Measurements from ENCODE around the gene NRP1.

NRP1 gene

GRCh38 chr10:33352175-33352574, 17.7 kb upstream of the NRP1 start:
- no peak overlapping the region for H3K4me3 ChIP-seq (ENCODE audit: severe bottlenecking)
- no peak for DNase-seq (ENCODE audit: low spot score)

GRCh38 chr10:33350041-33350440, 15.6 kb upstream of the NRP1 start:
- ATAC-seq (ENCODE audit: low read depth) (no peak), DNase-seq (ENCODE audit: low spot score) (no peak)
- H3K9me3 ChIP-seq (ENCODE audit: severe bottlenecking): no peaks in the 10 kb centered on the region
- H3K36me3 ChIP-seq (ENCODE audit: low read depth): no peaks in the 10 kb centered on the region
- no peak overlapping the region for H3K4me3 ChIP-seq (ENCODE audit: severe bottlenecking)
- peaks cover 38% of the 10 kb centered on the region for H3K4me1 ChIP-seq (ENCODE audit: insufficient read depth, poor library complexity, severe bottlenecking)
- no peaks in the 10 kb centered on the region for H3K27me3 ChIP-seq (ENCODE audit: insufficient read depth, poor library complexity, severe bottlenecking)
- no peak for TF ChIP-seq CTCF (IDR thresholded peaks at IDR 0.05; ENCODE audit: poor library complexity, severe bottlenecking)
- H3K27ac ChIP-seq (ENCODE audit: poor library complexity, severe bottlenecking): no peak overlapping the region

More at GRCh38 chr10:33352175-33352574, 17.7 kb upstream of the NRP1 start:
- no peaks in the 10 kb centered on the region for H3K36me3 ChIP-seq (ENCODE audit: low read depth)
- H3K27me3 ChIP-seq (ENCODE audit: insufficient read depth, poor library complexity, severe bottlenecking): no peaks in the 10 kb centered on the region
- no peak for TF ChIP-seq CTCF (IDR thresholded peaks at IDR 0.05; ENCODE audit: poor library complexity, severe bottlenecking)
- peak; percentile 82 for ATAC-seq (ENCODE audit: low read depth)
- no peak overlapping the region for H3K27ac ChIP-seq (ENCODE audit: poor library complexity, severe bottlenecking)
- no peaks in the 10 kb centered on the region for H3K9me3 ChIP-seq (ENCODE audit: severe bottlenecking)
- peaks cover 32% of the 10 kb centered on the region for H3K4me1 ChIP-seq (ENCODE audit: insufficient read depth, poor library complexity, severe bottlenecking)

DNA sequence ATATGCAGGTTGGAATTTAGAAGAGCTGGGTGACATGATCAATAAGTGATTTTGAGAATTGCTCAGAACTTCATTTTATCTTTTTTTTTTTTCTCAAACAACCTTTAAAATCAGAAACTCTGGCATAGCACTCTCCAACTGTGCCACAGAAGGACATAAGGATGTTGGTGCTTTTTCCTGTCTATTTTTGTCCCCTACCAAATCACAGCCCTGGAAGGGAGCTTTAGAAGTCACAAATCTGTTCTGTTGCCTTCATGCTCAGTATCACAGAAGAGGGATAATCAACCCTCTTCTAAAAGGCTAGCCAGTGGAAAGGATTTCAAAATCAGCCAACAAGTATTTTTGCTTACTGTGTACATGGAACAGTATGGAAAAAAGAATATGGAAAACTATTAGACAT, 14.8 kb upstream of the NRP1 start:
- Histone ChIP-seq H3K9me3 (ENCODE audit: severe bottlenecking) (no peaks in the 10 kb centered on the region), H3K27me3 (ENCODE audit: insufficient read depth, poor library complexity, severe bottlenecking) (no peaks in the 10 kb centered on the region), H3K4me3 (ENCODE audit: severe bottlenecking) (no peak overlapping the region), H3K4me1 (ENCODE audit: insufficient read depth, poor library complexity, severe bottlenecking) (peaks cover 38% of the 10 kb centered on the region), H3K27ac (ENCODE audit: poor library complexity, severe bottlenecking) (no peak overlapping the region), H3K36me3 (ENCODE audit: low read depth) (no peaks in the 10 kb centered on the region)
- TF ChIP-seq CTCF (IDR thresholded peaks at IDR 0.05; ENCODE audit: poor library complexity, severe bottlenecking): no peak
- DNase-seq (ENCODE audit: low spot score) (no peak), ATAC-seq (ENCODE audit: low read depth) (no peak)

DNA sequence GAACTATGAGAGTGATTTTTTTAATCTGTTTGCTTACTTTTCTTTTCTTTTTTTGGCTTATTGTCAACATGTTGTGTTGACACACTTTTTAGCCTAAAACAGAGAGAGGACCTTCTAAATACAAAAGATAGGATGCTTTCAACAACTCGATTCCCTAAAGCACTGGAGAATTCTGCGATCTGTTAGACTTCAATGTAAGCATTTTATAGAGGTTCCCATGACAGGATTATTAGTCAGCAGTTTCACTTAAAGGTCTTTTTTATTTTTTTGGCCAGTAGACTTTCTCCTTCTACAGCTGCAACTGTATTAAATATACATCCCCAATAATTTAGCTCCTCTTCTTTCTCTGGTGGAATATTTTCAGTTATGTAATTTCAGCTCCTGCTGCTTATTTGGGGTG, 12.7 kb upstream of the NRP1 start:
- no peak overlapping the region for H3K27ac ChIP-seq (ENCODE audit: poor library complexity, severe bottlenecking)
- peak; percentile 35; the same call in 1 of the 3 replicates for ATAC-seq (ENCODE audit: low read depth)
- H3K9me3 ChIP-seq (ENCODE audit: severe bottlenecking): no peaks in the 10 kb centered on the region
- no peaks in the 10 kb centered on the region for H3K36me3 ChIP-seq (ENCODE audit: low read depth)
- no peaks in the 10 kb centered on the region for H3K27me3 ChIP-seq (ENCODE audit: insufficient read depth, poor library complexity, severe bottlenecking)
- no peak for TF ChIP-seq CTCF (IDR thresholded peaks at IDR 0.05; ENCODE audit: poor library complexity, severe bottlenecking)
- H3K4me3 ChIP-seq (ENCODE audit: severe bottlenecking): no peak overlapping the region
- DNase-seq (ENCODE audit: low spot score): no peak
- H3K4me1 ChIP-seq (ENCODE audit: insufficient read depth, poor library complexity, severe bottlenecking): peaks cover 31% of the 10 kb centered on the region

DNA sequence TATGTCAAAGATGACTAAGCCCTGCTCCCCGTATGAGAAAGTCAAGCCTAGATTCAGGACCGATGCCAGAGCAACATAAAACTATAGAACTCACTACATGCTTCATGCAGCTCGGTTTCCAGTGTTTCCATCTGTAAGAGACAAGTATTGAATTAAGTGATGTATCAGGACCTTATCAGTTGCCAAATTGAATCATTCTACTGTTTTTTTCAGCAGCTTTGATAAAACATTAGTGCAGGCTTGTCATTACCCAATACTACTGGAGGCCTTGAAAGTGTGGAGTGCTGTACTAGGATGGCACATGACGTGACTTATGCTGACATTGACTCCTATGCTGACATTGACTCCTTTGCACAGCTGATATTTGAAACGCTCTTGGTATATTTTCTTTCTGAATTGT, 10.8 kb upstream of the NRP1 start:
- Histone ChIP-seq H3K27me3 (ENCODE audit: insufficient read depth, poor library complexity, severe bottlenecking) (no peaks in the 10 kb centered on the region), H3K36me3 (ENCODE audit: low read depth) (no peaks in the 10 kb centered on the region), H3K4me3 (ENCODE audit: severe bottlenecking) (no peak overlapping the region), H3K9me3 (ENCODE audit: severe bottlenecking) (no peaks in the 10 kb centered on the region), H3K27ac (ENCODE audit: poor library complexity, severe bottlenecking) (no peak overlapping the region), H3K4me1 (ENCODE audit: insufficient read depth, poor library complexity, severe bottlenecking) (peaks cover 37% of the 10 kb centered on the region)
- DNase-seq (ENCODE audit: low spot score) (no peak), ATAC-seq (ENCODE audit: low read depth) (no peak)
- TF ChIP-seq CTCF (IDR thresholded peaks at IDR 0.05; ENCODE audit: poor library complexity, severe bottlenecking): no peak
